Measurements from ENCODE around the gene ZNF30.
"Not testable (repeated sequence)": the region's sequence is repeated elsewhere in the genome, so short reads cannot be mapped to it uniquely, and the experiment has no call there.

Gene ZNF30

GRCh38 chr19:34904664-34905527 is 21.8 kb upstream of the ZNF30 start:
- in situ Hi-C loops (cut with MboI; ENCODE audit: low pct_unique_long_range_greater_than_20kb, low sequenced_read_pairs, unreplicated experiment), result no loop called here
- no peak for DNase-seq (ENCODE audit: low spot score)
- TF ChIP-seq, protein P1, sequence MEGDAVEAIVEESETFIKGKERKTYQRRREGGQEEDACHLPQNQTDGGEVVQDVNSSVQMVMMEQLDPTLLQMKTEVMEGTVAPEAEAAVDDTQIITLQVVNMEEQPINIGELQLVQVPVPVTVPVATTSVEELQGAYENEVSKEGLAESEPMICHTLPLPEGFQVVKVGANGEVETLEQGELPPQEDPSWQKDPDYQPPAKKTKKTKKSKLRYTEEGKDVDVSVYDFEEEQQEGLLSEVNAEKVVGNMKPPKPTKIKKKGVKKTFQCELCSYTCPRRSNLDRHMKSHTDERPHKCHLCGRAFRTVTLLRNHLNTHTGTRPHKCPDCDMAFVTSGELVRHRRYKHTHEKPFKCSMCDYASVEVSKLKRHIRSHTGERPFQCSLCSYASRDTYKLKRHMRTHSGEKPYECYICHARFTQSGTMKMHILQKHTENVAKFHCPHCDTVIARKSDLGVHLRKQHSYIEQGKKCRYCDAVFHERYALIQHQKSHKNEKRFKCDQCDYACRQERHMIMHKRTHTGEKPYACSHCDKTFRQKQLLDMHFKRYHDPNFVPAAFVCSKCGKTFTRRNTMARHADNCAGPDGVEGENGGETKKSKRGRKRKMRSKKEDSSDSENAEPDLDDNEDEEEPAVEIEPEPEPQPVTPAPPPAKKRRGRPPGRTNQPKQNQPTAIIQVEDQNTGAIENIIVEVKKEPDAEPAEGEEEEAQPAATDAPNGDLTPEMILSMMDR (IDR thresholded peaks at IDR 0.05; ENCODE audit: extremely low read depth, insufficient read depth, missing control alignments), result no peak

DNA sequence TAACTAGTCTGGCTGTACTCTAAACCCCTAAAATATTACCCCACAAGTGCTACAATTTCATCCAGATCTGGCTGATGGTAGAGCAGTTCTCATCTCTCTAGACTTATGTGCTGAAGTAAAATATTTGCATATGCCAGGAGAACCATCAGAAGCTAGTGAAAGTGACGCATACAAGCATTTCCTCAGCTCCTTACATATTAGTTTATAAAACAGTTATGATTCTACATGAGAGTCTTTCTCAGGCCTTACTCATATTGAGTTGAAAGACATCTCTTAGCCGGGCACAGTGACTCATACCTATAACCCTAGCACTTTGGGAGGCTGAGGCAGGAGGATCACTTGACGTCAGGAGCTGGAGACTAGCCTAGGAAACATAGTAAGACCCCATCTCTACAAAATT is 15.9 kb upstream of the ZNF30 start:
- DNase-seq (ENCODE audit: low spot score), result no peak
- in situ Hi-C loops (cut with MboI; ENCODE audit: low pct_unique_long_range_greater_than_20kb, low sequenced_read_pairs, unreplicated experiment), result no loop called here
- TF ChIP-seq, protein P1 (IDR thresholded peaks at IDR 0.05; ENCODE audit: extremely low read depth, insufficient read depth, missing control alignments), result no peak

DNA sequence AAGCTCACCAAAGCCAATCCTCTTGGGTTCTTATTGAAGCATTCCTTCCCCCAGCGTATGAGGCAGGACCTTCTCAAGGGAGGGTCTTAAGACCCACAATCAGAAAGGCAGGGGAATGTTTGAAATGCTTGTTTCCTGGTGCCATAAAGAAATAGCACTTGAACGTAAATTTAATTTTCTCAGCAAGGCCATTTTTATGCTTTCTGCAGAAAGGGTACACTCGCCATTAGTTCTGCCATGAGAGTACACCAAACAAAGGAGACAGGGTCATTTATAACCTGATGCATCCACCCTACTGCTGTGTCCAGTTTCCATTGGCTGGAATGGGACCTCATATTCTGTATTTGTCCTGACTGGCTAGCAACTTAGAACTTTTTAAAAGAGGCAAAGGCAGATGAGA is 9.6 kb upstream of the ZNF30 start:
- in situ Hi-C loops (cut with MboI; ENCODE audit: low pct_unique_long_range_greater_than_20kb, low sequenced_read_pairs, unreplicated experiment); DNase-seq (ENCODE audit: low spot score): not testable (repeated sequence)

DNA sequence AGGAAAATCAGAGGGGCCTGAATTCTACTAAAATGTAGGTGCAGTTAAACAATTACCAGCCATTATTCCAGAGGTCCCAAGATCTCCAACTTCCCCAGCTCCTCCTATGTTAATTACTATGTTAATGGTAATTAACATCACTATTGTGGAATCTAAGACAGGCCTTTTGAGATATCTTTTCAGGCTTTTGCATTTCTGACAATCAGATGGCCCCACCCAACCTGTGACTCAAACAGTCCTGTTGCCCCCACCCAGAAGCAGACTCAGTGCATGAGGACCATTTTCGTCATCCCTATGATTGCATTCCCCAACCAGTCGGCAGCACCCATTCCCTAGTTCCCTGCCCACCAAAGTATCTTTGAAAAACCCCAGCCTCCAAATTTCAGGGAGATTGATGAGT is 8.5 kb upstream of the ZNF30 start:
- no peak for DNase-seq (ENCODE audit: low spot score)
- TF ChIP-seq, protein P1 (IDR thresholded peaks at IDR 0.05; ENCODE audit: extremely low read depth, insufficient read depth, missing control alignments), result no peak
- in situ Hi-C loops (cut with MboI; ENCODE audit: low pct_unique_long_range_greater_than_20kb, low sequenced_read_pairs, unreplicated experiment), result no loop called here

DNA sequence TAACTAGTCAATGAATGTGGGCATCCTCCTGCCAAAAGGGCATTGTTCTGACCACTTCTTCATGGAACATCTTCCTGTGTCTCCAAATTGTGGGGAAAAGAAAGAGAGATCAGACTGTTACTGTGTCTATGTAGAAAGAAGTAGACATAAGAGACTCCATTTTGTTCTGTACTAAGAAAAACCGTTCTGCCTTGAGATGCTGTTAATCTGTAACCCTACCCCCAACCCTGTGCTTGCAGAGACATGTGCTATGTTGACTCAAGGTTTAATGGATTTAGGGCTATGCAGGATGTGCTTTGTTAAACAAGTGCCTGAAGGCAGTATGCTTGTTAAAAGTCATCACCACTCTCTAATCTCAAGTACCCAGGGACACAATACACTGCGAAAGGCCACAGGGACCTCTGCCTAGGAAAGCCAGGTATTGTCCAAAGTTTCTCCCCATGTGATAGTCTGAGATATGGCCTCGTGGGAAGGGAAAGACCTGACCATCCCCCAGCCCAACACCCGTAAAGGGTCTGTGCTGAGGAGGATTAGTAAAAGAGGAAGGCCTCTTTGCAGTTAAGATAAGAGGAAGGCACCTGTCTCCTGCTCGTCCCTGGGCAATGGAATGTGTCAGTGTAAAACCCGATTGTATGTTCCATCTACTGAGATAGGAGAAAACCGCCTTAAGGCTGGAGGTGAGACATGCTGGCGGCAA is 6.5 kb upstream of the ZNF30 start:
- in situ Hi-C loops (cut with MboI; ENCODE audit: low pct_unique_long_range_greater_than_20kb, low sequenced_read_pairs, unreplicated experiment); DNase-seq (ENCODE audit: low spot score): not testable (repeated sequence)

GRCh38 chr19:34925278-34925855 is 1.3 kb upstream of the ZNF30 start:
- in situ Hi-C loops (cut with MboI; ENCODE audit: low pct_unique_long_range_greater_than_20kb, low sequenced_read_pairs, unreplicated experiment), result no loop called here
- TF ChIP-seq, protein P1 (IDR thresholded peaks at IDR 0.05; ENCODE audit: extremely low read depth, insufficient read depth, missing control alignments), result no peak
- no peak for DNase-seq (ENCODE audit: low spot score)

- no peak for DNase-seq (ENCODE audit: low spot score)
- in situ Hi-C loops (cut with MboI; ENCODE audit: low pct_unique_long_range_greater_than_20kb, low sequenced_read_pairs, unreplicated experiment), result no loop called here
- TF ChIP-seq, protein P1 (IDR thresholded peaks at IDR 0.05; ENCODE audit: extremely low read depth, insufficient read depth, missing control alignments), result no peak
Observed at GRCh38 chr19:34926361-34926684, 380 bp upstream of the ZNF30 start.

Data from GM13977 (cell line).